MV-4-11 (cell line): ENCODE measurements around the gene DMTF1.
"Not testable (repeated sequence)": the region's sequence is repeated elsewhere in the genome, so short reads cannot be mapped to it uniquely, and the experiment has no call there.

Experiments
- DNase-seq: peaks from one replicate; lab custom pipeline; 2025; lab: John Stamatoyannopoulos, UW

The DMTF1 gene

GRCh38 chr7:87199241-87199640 is 47.0 kb downstream of the DMTF1 start:
- no peak for DNase-seq

- DNase-seq: no peak
Measured at GRCh38 chr7:87199700-87200450, 47.6 kb downstream of the DMTF1 start.

GRCh38 chr7:87202208-87202607 is 50.0 kb downstream of the DMTF1 start:
- no peak for DNase-seq

- DNase-seq: no peak
Measured at GRCh38 chr7:87202705-87203104, 50.5 kb downstream of the DMTF1 start.

GRCh38 chr7:87203929-87204328 is 51.7 kb downstream of the DMTF1 start:
- DNase-seq: not testable (repeated sequence)

- no peak for DNase-seq
Measured at GRCh38 chr7:87204933-87205332, 52.7 kb downstream of the DMTF1 start.

GRCh38 chr7:87205701-87206100 is 53.4 kb downstream of the DMTF1 start:
- DNase-seq: not testable (repeated sequence)

- no peak for DNase-seq
Measured at GRCh38 chr7:87206361-87206760, 54.1 kb downstream of the DMTF1 start.

GRCh38 chr7:87209295-87209924 is 57.2 kb downstream of the DMTF1 start:
- DNase-seq: no peak

GRCh38 chr7:87210506-87210905 is 58.3 kb downstream of the DMTF1 start:
- DNase-seq: peak; percentile 78

GRCh38 chr7:87212498-87212897 is 60.2 kb downstream of the DMTF1 start:
- peak; percentile 41 for DNase-seq

GRCh38 chr7:87213252-87213651 is 61.0 kb downstream of the DMTF1 start:
- no peak for DNase-seq

GRCh38 chr7:87213811-87214210 is 61.6 kb downstream of the DMTF1 start:
- no peak for DNase-seq

GRCh38 chr7:87215046-87215445 is 62.8 kb downstream of the DMTF1 start:
- DNase-seq: no peak

GRCh38 chr7:87216701-87217508 is 64.7 kb downstream of the DMTF1 start:
- peak; percentile 46 for DNase-seq

- no peak for DNase-seq
Measured at GRCh38 chr7:87217983-87218653, 65.9 kb downstream of the DMTF1 start.

- DNase-seq: peak; percentile 88
Measured at GRCh38 chr7:87218796-87219544, 66.7 kb downstream of the DMTF1 start.

GRCh38 chr7:87219545-87220025 is 67.3 kb downstream of the DMTF1 start, which contains the start of gene TMEM243:
Gene TMEM243 (minus strand): TSS chr7:87219732. CDS start chr7:87219503, 229 bp downstream.
- peak; percentile 88 for DNase-seq

GRCh38 chr7:87220026-87220733 is 67.9 kb downstream of the DMTF1 start:
- peak; percentile 44 for DNase-seq

- DNase-seq: no peak
Measured at GRCh38 chr7:87220734-87221215, 68.5 kb downstream of the DMTF1 start.
